CD4-positive, alpha-beta T cell treated with Interleukin-17A for 1 hour (primary cell): ENCODE results near the gene MAGI3.
A peak's percentile ranks its signal among the peaks of the same experiment; 100 is the strongest.

ENCODE experiments used
- DNase-seq: peaks from one replicate; pipeline ENCODE4 v3.0.0-alpha.2; 2020

MAGI3 gene

GRCh38 chr1:113663165-113663951 lies 273.0 kb downstream of the MAGI3 start:
- DNase-seq = no peak

- no peak for DNase-seq
Observed at GRCh38 chr1:113665071-113665470, 274.8 kb downstream of the MAGI3 start.

GRCh38 chr1:113666126-113666525 lies 275.8 kb downstream of the MAGI3 start:
- no peak for DNase-seq

GRCh38 chr1:113669988-113670387 lies 279.7 kb downstream of the MAGI3 start:
- no peak for DNase-seq

- DNase-seq = no peak
Observed at GRCh38 chr1:113670650-113671049, 280.3 kb downstream of the MAGI3 start.

GRCh38 chr1:113672491-113672890 lies 282.2 kb downstream of the MAGI3 start:
- no peak for DNase-seq

- no peak for DNase-seq
Observed at GRCh38 chr1:113674591-113674990, 284.3 kb downstream of the MAGI3 start.

GRCh38 chr1:113675302-113675701 lies 285.0 kb downstream of the MAGI3 start:
- DNase-seq = no peak

- no peak for DNase-seq
Observed at GRCh38 chr1:113676524-113676923, 286.2 kb downstream of the MAGI3 start.

- peak; percentile 50 for DNase-seq
Observed at GRCh38 chr1:113677250-113678158, 287.2 kb downstream of the MAGI3 start.

GRCh38 chr1:113678159-113678469 lies 287.8 kb downstream of the MAGI3 start:
- no peak for DNase-seq

- DNase-seq = no peak
Observed at GRCh38 chr1:113681596-113682337, 291.5 kb downstream of the MAGI3 start.

GRCh38 chr1:113683384-113684152 lies 293.3 kb downstream of the MAGI3 start:
- DNase-seq = no peak

GRCh38 chr1:113684153-113684541 lies 293.8 kb downstream of the MAGI3 start:
- no peak for DNase-seq

- DNase-seq = no peak
Observed at GRCh38 chr1:113686891-113687618, 296.7 kb downstream of the MAGI3 start.

GRCh38 chr1:113691184-113691583 lies 300.9 kb downstream of the MAGI3 start:
- no peak for DNase-seq

GRCh38 chr1:113692342-113692741 lies 302.0 kb downstream of the MAGI3 start:
- no peak for DNase-seq

GRCh38 chr1:113692824-113693431 lies 302.6 kb downstream of the MAGI3 start:
- DNase-seq = no peak

GRCh38 chr1:113694910-113695309 lies 304.6 kb downstream of the MAGI3 start:
- no peak for DNase-seq

GRCh38 chr1:113701429-113701828 lies 311.1 kb downstream of the MAGI3 start:
- DNase-seq = no peak

GRCh38 chr1:113714606-113715269 lies 324.4 kb downstream of the MAGI3 start:
- no peak for DNase-seq
